Measurements from ENCODE around the gene RTN4IP1.

DNA sequence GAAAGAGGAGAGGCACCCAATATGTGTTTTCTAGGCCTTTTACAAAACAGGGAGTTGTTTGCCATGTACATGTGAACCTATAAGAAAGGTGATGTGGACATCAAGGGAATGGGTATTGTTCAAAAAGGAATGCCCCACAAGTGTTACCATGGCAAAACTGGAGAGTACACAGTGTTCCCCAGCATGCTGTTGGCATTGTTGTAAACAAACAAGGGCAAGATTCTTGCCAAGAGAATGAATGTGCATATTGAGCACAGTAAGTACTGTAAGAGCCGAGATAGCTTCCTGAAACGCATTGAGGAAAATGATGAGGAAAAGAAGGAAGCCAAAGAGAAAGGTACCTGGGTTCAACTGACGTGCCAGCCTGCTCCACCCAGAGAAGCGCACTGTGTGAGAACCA is 13.2 kb upstream of the RTN4IP1 start:
- TF ChIP-seq EZH2phosphoT487 (IDR thresholded peaks at IDR 0.05; ENCODE audit: borderline replicate concordance, low read length) (no peak), EZH2 (IDR thresholded peaks at IDR 0.05; ENCODE audit: low read length, unreplicated experiment) (no peak)
- TF ChIP-seq, protein P1, sequence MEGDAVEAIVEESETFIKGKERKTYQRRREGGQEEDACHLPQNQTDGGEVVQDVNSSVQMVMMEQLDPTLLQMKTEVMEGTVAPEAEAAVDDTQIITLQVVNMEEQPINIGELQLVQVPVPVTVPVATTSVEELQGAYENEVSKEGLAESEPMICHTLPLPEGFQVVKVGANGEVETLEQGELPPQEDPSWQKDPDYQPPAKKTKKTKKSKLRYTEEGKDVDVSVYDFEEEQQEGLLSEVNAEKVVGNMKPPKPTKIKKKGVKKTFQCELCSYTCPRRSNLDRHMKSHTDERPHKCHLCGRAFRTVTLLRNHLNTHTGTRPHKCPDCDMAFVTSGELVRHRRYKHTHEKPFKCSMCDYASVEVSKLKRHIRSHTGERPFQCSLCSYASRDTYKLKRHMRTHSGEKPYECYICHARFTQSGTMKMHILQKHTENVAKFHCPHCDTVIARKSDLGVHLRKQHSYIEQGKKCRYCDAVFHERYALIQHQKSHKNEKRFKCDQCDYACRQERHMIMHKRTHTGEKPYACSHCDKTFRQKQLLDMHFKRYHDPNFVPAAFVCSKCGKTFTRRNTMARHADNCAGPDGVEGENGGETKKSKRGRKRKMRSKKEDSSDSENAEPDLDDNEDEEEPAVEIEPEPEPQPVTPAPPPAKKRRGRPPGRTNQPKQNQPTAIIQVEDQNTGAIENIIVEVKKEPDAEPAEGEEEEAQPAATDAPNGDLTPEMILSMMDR (conservative IDR thresholded peaks at IDR 0.05; ENCODE audit: low read depth, low read length) = no peak

Data from PC-3 (cell line).